GM19438 (cell line): ENCODE measurements around the gene TXNL4A.
"Not testable (repeated sequence)": the region's sequence is repeated elsewhere in the genome, so short reads cannot be mapped to it uniquely, and the experiment has no call there.

Experiments used
- ATAC-seq: cut with Tn5 transposase; IDR thresholded peaks from one replicate; pipeline ENCODE4 v1.9.1; 2021; ENCODE audit warnings: low read depth; ENCODE audit not compliant: unreplicated experiment

TXNL4A gene

DNA sequence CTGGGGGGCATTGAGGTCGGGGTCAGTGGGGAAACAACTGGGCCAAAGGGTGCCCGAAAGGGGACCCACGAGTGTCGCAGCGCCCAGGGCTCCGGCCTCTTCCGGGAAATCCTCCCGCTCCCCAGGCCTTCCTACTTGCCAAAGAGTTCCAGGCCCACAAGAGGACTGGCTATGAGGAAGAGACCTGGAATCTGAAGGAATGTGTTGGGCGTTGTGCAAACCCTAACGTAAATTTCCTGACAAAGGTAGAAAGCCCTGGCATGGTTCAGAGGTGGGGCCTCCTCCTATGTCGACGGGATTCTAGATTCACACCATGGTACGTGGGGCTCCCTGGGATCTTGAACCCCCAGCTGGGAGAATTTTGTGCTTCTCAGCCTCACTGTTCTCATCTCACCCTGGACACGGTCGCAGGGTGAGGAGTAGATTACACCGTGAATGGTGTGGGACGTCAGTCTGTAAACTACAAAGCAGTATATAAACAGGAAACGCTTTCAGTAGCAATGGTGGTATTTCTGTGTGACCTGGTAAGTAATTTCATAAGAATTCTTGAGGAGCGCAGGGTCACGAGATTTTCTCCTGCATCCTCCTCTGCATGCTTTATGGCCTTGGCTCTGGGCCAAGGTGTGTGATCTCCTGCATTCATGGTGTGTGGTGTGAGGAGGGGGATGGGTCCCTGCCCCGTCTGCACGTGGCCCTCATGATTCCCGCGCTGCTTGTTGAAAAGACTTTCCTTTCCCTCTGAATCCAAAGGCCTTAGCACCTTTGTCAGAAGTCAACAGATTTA, 23.1 kb downstream of the TXNL4A start:
- ATAC-seq = no peak

DNA sequence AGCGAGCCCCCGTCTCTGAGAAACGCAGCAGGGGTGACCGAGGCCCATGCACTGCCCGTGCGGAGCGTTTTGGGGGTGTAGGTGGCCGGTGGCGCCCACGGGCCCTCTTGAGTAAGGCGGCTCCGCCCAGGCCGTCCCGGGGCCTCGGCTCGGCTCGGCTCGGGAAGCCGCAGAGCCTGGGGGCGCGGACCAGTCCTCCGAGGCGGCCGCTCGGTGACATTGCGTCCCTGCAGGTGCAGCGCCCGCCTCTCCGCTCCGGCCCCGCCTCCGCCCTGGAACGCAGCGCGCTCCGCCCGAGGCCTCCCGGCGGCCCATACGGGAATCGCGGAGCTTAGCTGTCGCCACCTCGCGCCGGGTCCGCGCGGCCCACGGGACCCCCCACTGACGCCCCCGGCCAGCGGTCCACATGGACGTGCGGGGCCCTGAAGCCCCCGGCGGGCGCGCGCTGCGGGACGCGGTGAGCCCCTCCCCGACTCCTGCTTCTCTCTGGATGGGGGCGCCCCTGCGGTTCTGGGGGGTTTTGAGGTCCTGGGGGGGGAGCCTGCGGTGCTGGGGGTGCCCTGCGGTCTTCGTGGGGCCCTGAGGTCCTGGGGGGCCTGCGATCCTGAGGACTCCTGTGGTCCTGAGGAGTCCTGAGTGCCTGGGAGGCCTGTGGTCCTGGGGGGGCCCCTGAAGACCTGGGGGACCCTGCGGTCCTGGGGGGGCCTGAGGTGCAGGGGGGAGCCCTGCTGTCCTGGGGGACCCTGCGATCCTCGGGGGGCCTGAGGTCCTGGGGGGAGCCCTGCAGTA, 23.8 kb downstream of the TXNL4A start, which contains the start of gene HSBP1L1:
HSBP1L1 (plus strand) TSS at position 314 of the 789 bp plus-strand sequence; CDS start at position 407, 93 bp downstream.
- ATAC-seq = peak; percentile 50

- no peak for ATAC-seq
Measured at GRCh38 chr18:79963658-79964329, 24.6 kb downstream of the TXNL4A start.

GRCh38 chr18:79962835-79963657, 25.3 kb downstream of the TXNL4A start:
- ATAC-seq = peak; percentile 57

DNA sequence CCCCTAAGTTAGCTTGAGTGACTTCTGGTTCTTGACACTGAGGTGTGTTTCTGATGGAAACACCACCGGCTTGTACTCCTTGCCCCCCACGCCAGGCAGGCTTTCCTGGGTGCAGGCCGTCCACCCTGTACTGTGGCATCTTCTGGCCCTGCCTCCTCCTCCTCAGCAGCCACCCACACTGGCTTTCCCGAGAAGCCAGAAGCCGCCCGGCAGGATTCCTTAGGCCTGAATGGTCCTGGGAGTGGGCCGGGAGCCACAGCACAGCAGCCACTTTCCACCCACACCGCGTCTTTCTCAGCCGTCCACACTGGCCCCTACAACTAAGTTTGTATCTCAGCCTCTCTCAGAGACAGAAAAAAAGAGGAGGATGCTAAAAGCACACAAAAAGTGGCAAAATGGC, 26.1 kb downstream of the TXNL4A start:
- ATAC-seq = no peak

GRCh38 chr18:79961527-79962291, 26.7 kb downstream of the TXNL4A start:
- no peak for ATAC-seq

- ATAC-seq = no peak
Measured at GRCh38 chr18:79960921-79961526, 27.3 kb downstream of the TXNL4A start.

DNA sequence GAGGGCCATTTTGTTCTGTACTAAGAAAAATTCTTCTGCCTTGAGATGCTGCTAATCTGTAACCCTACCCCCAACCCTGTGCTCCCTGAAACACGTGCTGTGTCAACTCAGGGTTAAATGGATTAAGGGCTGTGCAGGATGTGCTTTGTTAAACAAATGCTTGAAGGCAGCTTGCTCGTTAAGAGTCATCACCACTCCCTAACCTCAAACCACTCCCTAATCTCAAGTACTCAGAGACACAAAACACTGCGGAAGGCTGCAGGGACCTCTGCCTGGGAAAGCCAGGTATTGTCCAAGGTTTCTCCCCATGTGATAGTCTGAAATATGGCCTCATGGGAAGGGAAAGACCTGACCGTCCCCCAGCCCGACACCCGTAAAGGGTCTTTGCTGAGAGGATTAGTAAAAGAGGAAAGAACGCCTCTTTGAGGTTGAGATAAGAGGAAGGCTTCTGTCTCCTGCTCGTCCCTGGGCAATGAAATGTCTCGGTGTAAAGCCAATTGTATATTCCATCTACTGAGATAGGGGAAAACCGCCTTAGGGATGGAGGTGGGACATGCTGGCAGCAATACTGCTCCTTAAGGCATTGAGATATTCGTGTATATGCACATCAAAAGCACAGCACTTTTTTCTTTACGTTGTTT, 28.1 kb downstream of the TXNL4A start:
- ATAC-seq = not testable (repeated sequence)

GRCh38 chr18:79958981-79959380, 29.4 kb downstream of the TXNL4A start:
- no peak for ATAC-seq

DNA sequence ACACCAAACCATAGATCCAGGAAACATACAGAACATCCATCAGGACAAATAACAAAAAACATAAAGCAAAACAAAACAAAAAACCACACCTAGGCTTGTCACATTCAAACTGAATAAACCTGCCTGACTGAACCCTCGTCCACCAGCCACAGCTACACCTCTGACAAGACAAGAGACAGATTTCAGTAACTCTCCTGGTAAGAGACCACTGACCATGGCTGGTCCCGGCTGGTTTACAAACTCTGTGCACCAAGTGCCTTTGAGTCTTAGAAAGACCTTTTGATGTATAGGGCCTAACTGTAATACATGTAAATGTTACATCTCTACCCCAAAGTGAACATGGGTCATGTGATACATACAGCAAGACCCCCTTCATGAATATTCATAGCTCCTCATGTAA, 32.1 kb downstream of the TXNL4A start:
- ATAC-seq = no peak

- ATAC-seq = no peak
Measured at GRCh38 chr18:79955302-79956075, 32.9 kb downstream of the TXNL4A start.

DNA sequence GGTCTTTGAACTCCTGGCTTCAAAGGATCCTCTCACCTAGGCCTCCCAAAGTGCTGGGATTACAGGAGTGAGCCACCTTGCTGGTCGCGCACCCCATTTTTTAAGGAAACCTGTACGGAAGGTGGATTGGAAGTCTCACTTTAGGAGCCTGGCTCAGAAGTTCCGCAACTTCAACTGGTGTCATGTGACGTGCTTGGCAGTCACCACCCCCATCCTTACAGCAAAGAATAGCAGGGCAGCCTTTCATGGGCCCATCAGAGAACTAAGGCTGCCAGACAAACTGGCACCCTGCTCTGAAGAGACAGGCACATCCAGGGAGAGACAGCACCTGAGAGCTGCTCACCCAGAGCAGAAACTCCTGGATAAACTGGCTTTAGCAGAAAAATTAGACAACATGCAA, 33.6 kb downstream of the TXNL4A start:
- ATAC-seq = no peak

DNA sequence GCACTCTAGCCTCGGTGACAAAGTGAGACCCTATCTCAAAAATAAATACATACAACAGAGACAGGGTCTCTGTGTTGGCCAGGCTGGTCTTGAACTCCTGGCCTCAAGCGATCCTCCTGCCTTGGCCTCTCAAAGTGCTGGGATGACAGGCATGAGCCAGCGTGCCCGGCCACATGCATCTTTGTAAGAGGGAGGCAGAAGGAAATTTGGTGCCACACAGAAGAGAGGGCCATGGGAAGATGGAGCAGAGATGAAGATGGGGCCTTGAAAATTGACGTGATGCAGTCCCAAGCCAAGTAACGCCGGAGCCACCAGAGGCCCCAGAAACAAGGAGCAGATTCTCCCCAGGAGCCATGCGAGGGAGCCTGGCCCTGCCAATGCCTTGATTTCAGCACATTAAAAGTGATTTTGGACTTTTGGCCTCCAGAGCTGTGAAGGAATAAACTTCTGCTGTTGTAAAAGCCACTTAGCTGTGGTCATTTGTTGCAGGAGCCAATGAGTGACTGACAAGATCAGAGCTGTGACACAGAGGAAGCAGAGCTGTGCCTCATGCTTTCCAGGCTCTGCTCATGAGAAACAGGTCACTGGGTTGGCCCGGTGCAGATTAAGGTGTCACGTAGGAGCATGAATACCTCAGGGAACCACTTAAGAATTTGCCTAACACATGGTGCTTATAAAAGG, 34.3 kb downstream of the TXNL4A start:
- ATAC-seq = no peak

GRCh38 chr18:79952996-79953559, 35.3 kb downstream of the TXNL4A start:
- no peak for ATAC-seq

GRCh38 chr18:79952456-79952995, 35.8 kb downstream of the TXNL4A start:
- no peak for ATAC-seq

DNA sequence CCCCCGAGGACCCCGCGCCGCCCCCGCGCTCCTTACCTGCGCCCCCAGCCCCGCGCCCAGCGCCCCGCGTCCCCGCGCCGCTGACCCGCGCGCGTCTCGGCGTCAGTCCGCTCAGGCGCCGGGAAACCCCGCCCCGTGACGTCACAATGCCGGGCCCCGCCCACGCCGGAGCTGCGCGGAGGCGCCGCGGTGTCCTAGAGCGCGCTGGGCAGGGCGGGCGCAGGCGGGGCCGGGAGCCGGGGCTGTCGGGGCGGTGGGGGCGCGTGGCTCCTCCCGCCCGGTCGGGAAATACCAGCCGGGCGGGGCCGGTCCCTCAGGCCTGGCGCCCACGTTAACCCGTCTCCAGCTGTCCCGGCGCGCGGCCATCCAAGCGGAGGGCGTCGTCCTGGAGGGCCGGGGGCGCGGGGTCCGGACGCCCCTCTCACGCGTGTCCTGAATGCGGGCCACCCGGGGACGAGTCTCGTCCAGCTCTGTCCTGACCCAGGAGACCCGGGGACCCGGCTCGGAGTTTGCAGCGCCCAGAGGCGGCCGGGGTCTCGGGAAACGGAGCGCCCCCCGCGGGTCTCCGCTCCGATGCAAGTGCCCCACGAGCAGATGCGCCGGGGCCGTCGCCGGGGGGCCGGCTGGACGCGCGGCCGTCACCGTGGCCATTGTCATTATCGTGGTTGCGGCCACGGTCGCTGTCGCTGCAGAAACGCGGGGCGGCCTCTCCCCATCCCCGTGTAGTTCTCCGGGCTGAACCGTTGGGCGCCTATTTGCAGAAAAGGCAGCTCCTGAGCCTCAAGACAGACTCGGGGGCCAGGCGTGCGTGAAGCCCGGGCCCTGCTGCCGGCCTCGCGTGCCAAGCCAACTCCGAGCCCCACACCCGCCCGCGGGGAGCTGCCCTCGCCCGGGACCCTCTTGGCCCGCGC, 36.6 kb downstream of the TXNL4A start, which contains the start of gene SLC66A2:
SLC66A2 (minus strand) TSS at position 109 of the 911 bp plus-strand sequence. CDS start 727 bp downstream, outside the sequence.
- peak; percentile 67 for ATAC-seq
